GM19239 (cell line): ENCODE results near the gene ABHD10.
"Not testable (repeated sequence)": the region's sequence is repeated elsewhere in the genome, so short reads cannot be mapped to it uniquely, and the experiment has no call there.

Experiments
- DNase-seq: peaks from one replicate; pipeline ENCODE4 v3.0.0; 2011; ENCODE audit warnings: low spot score; ENCODE audit not compliant: insufficient read length
- FAIRE-seq: peaks from 2 replicates; lab custom pipeline; 2011; peaks lifted over from hg19 to GRCh38; lab: Jason Lieb, UNC

Gene ABHD10

DNA sequence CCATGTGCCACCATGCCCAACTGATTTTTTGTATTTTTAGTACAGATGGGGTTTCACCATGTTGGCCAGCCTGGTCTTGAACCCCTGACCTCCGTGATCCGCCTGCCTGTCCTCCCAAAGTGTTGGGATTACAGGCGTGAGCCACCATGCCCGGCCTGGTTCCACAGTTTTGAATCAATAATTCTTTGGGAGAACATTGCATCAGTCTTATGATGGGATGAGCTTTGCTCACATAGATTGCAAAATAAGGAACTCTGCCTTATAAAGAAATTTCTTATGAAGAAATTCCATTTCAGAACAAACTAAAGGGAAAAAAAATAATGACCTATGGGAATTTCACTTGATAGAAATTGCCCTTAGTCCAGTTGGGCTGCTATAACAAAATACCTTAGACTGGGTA lies 39.9 kb downstream of the ABHD10 start:
- FAIRE-seq (no peak), DNase-seq (no peak)

DNA sequence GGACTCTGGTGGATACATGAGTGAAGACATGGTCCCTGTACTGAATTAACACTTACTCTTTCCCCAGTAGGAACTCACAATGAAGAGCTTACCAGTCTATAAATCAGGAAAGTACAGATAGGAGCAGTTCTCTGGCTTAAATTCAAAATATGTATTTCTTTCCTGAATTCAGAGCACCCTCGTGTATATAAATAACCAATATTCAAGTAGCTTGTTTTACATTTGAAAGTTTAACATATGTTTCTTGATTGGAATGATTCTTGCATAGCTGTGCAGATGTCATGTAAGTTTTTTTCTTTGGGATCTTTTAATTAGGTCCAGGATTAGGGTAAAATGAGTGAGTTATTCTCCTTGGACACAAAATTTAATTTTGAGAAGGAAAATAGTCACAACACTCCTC lies 40.9 kb downstream of the ABHD10 start:
- FAIRE-seq (no peak), DNase-seq (no peak)

DNA sequence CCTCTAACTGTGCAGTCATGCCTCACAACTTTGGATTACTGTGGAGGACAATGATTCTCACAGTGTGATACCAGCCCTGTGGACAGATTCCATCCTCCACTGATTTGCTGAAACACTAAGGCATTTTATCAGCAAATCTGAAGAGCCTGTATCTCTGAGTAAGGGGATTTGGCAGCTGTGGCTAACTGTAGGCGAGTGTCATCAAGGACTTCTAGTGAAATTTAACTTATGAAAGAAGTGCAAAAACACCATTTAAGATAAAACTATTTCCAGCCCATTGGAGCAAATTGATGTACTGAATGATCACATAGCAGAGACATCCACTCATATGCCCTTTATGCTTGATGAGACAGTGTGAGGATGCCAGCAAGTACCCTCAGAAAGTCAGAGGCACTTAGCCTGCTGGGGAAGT lies 41.9 kb downstream of the ABHD10 start:
- FAIRE-seq: no peak
- DNase-seq: no peak

DNA sequence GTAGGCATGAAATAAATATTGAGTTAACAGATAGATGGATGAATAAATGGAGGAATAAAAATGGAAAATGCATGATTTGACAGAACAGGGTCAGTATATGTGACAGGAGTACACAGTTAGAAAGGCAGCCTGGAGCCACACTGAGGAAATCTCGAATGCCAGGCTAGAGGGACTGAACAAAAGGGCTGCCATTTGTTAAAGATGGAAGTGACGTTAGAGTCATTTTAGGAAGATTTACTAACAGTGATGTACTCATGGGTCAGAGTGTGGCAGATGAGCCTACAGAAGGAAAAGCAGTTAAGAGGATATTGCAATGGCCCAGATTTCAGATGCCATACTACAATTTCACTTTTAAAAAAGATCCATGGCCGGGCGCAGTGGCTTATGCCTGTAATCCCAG lies 48.3 kb downstream of the ABHD10 start:
- DNase-seq (no peak), FAIRE-seq (no peak)

DNA sequence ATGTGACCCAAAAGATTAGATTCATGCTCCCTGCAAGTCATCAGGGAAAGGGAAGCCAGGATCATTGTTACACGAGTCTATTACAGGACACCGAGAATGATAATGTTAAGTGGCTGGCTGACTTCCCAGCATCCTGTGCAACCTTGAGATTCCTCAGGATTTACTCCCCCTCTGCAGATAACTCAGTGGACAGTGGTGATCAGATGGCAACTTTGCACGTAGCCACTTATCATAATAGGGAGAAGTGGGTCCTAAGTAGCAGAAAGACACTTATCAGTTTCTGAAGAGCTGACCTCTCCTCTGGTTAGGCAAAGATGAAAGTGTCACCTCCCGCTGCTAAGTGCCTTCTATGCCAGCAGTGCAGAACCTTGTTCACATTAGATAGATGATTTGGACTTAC lies 49.0 kb downstream of the ABHD10 start:
- DNase-seq: no peak

DNA sequence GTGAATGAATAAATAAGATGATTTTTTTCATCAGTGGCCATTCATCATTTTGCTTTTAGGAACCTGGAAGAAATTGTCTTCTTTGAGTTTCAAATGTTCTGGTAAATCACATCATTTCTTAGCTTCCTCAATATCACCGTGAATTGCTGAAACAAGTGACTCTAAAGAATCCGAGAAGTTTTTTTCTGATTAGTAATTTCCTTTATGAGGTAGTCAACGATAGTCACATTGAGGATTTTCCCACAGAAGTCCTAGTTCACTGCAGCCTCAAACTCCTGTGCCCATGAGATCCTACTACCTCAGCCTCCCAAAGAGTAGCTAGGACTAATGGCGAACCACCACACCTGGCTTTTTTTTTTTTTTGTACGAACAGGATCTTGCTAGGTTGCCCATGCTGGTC lies 52.1 kb downstream of the ABHD10 start:
- FAIRE-seq: no peak
- DNase-seq: no peak

More for the DNA sequence above, 49.0 kb downstream of the ABHD10 start:
- no peak for FAIRE-seq

DNA sequence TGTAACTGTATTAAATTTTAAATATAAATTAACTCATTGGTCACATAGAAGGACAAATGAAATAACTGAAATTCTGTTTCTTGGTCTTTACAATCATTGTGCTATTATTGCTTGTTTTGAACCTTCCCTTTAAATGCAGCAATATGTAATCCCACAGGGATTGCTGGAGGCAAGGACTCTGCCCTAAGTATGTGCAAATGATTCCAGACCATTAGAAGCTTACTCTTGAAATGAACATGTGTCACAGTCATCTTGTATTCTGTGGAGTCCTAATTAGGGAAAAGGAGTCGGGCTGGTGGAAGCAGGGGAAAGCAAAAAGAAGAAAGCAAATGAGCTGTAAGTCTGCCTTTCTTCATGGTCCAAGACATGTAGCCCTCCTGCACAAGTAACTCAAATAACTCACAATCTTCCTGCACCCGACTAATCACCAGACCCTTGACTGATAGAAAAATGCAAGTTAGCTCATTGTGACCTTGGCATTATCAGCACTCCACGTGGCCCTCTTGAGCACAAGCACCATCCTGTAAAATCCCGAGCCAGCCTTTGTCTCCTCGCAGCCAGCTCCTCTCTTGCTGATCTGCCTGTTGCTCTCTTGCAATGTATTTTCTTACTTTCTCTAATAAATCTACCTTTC lies 53.4 kb downstream of the ABHD10 start:
- DNase-seq: no peak
- no peak for FAIRE-seq

DNA sequence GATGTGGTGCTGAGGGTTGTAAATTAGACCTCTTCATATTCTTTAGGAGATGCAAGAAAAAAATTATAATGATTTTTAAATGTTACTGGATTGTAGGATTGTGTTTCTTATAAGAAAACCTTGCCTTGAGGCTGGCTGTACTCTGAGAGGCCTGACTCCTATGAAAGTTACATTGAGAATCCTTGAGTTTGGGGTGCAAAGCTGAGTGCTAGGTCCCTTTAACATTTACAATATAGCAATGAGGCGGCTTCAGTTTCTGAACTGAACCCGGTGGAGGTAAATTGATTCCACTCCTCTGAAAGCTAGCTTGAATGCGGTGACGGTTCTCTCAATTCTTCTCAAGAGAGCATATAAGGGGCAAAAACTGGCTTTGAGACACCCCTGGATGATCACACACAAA lies 55.6 kb downstream of the ABHD10 start, which contains the start of gene TMPRSS7:
Gene TMPRSS7, plus strand, starts transcription at position 301 of the 400 bp plus-strand sequence. CDS start 110 bp downstream, outside the sequence.
- DNase-seq (no peak), FAIRE-seq (no peak)

DNA sequence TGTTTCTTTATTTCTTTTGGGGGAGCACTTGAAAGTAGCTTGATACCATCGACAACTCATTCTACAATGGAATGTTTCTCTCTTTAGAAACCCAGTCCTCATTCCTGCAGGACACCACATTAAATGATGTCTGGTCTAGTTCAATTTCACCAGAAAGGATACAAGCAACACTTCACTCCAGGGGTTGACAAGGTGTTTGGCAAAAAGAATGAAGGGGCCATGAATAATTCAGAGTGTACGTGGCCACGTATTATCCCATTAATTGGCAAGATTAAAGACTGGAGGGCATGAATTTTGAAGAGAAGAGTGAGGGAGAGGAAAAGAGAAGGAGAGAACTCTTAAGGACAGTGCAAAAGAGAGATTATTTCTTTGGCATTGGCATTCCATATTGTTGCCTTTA lies 56.4 kb downstream of the ABHD10 start:
- DNase-seq (no peak), FAIRE-seq (no peak)

DNA sequence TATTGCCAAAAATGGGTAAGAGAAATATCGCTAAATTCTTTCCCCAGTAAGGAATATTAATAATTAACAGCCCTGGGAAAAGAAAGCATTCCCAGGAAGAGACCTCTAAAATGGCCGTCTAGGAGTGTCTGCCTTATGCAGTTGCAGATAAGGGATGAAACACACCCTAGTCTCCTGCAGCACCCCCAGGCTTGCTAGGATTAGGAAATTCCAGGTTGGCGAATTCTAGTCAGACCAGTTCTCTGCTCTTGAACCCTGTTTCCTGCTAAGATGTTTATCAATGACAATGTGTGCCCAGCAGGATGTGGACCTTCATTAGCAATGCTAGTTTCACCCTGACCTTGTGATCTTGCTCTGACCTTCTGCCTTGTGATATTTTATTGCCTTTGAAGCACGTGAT lies 58.4 kb downstream of the ABHD10 start:
- not testable (repeated sequence) for FAIRE-seq

DNA sequence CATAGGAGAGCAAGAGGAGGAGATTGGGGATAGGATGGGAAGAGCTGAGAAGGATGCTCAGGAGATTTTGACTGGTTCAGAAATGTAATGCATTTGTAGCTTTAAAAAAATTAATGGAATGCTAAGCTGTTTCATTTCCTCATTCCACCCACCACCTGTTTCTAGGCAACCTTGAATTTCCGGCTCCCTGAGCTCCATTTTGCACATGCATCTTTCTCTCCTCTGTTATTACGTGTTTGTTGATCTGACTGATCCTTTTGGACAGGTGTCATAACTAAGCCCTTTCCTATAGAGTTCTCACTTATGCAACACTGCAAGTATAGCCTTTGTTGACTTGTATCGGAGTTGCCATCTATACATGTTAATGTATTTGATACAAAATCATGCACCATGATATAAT lies 60.0 kb downstream of the ABHD10 start:
- DNase-seq (no peak), FAIRE-seq (no peak)

More for the DNA sequence above, 58.4 kb downstream of the ABHD10 start:
- DNase-seq: not testable (repeated sequence)

DNA sequence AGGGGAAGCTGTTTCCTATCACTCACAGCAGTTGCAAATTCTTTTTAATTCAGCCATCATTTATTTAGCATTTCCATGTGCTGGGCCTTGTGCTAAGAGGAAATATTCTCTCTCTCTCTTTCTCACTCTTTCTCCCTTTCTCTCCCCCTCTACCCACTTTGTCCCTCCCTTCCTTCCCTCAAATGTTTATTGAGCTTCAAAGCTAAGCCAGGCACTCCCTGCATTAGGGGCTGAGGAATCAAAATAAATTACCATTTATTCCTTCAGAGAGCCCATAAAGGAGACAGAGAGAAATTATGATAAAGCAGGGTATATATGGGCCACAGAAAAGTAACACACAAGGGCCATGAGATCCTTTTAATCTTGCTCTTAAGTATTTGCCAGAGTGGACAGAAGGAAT lies 62.5 kb downstream of the ABHD10 start:
- DNase-seq (no peak), FAIRE-seq (no peak)

DNA sequence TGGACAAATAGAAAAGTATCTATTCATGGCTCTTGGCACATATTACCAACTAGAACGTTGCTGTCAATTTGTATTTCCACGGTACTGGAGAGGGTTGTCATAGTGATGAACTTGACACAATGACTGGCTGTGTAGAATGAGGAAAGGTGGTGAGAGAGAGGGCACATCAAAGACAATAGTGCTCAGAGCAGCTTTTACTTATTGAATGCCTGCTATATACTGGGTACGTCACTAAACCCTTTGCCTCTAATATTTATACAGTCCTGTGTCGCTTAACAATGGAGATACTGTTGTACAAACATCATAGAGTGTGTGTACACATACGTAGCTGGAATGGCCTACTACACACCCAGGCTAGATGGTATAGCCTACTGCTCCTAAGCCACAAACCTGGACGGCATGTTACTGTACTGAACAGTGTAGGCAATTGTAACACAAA lies 64.0 kb downstream of the ABHD10 start:
- no peak for DNase-seq
- no peak for FAIRE-seq
